Testis (tissue), 2 donors: ENCODE results near the gene LCLAT1.

Source experiments
- POLR2A ChIP-seq: fragments of 450-650 bp; IDR thresholded peaks from one replicate; pipeline ENCODE4 v1.6.1; 2017; ENCODE audit warnings: antibody characterized with exemption, mild to moderate bottlenecking, moderate library complexity
- TF ChIP-seq, protein P1 (sequence below), 3 experiments: fragments of 450-650 bp in 2 of 3; fragments of 200-600 bp in 1 of 3; sonication (generic) in 1 of 3; IDR thresholded peaks; one replicate each; pipeline ENCODE4 v1.5.1; 2016 to 2019; ENCODE audit warnings: antibody characterized with exemption in 3 of 3, mild to moderate bottlenecking in 2 of 3, moderate library complexity in 1 of 3

DNA sequence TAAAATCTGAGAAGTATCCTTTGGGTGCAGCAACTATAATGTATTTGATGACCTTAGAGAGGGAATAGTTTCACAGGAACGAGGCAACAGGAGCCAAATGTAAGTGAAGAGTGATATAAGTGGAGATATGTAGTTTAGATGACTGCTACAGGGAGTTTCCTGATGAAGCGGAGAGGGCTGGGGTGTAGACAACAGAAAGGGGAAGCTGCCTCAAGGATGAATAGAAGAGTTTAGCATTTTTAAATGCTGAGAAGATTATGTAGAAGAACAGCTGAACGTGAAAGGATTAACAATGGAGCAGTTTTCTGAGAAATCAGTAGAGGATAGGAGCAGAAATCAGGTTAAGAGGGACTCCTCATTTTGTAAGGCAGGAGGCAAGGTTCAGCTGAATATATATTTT is 133.3 kb downstream of the LCLAT1 start:
- TF ChIP-seq, protein P1, sequence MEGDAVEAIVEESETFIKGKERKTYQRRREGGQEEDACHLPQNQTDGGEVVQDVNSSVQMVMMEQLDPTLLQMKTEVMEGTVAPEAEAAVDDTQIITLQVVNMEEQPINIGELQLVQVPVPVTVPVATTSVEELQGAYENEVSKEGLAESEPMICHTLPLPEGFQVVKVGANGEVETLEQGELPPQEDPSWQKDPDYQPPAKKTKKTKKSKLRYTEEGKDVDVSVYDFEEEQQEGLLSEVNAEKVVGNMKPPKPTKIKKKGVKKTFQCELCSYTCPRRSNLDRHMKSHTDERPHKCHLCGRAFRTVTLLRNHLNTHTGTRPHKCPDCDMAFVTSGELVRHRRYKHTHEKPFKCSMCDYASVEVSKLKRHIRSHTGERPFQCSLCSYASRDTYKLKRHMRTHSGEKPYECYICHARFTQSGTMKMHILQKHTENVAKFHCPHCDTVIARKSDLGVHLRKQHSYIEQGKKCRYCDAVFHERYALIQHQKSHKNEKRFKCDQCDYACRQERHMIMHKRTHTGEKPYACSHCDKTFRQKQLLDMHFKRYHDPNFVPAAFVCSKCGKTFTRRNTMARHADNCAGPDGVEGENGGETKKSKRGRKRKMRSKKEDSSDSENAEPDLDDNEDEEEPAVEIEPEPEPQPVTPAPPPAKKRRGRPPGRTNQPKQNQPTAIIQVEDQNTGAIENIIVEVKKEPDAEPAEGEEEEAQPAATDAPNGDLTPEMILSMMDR (IDR thresholded peaks at IDR 0.05), result no peak
- TF ChIP-seq POLR2A, result no peak
